SK-N-SH treated with all-trans-retinoic acid at 6 μM for 48 hours (cell line): ENCODE measurements around the gene ZNF660.
"Not testable (repeated sequence)": the region's sequence is repeated elsewhere in the genome, so short reads cannot be mapped to it uniquely, and the experiment has no call there.

Experiments used
- ARNTL ChIP-seq: fragments of 450-650 bp; formaldehyde crosslinking; IDR thresholded peaks from 2 replicates; pipeline ENCODE4 v1.5.0; 2020; ENCODE audit warnings: low read depth, mild to moderate bottlenecking, moderate library complexity, borderline replicate concordance
- BACH2 ChIP-seq: fragments of 250-450 bp; sonication (Bioruptor Pico); IDR thresholded peaks from 2 replicates; pipeline ENCODE4 v1.9.0; 2021; ENCODE audit warnings: mild to moderate bottlenecking, borderline replicate concordance
- ISL1 ChIP-seq: fragments of 250-450 bp; sonication (Bioruptor Pico); IDR thresholded peaks from 2 replicates; pipeline ENCODE4 v2.1.2; 2022; ENCODE audit warnings: mild to moderate bottlenecking, moderate library complexity
- RARB ChIP-seq: fragments of 250-450 bp; sonication (Bioruptor Pico); IDR thresholded peaks from 2 replicates; pipeline ENCODE4 v1.8.0; 2021; ENCODE audit warnings: mild to moderate bottlenecking, moderate library complexity
- TCF4 ChIP-seq: fragments of 250-450 bp; sonication (Bioruptor Pico); IDR thresholded peaks from 2 replicates; pipeline ENCODE4 v1.8.0; 2021; ENCODE audit warnings: mild to moderate bottlenecking, moderate library complexity, borderline replicate concordance
- TF ChIP-seq, protein P1 (sequence below): fragments of 250-450 bp; sonication (Bioruptor Pico); IDR thresholded peaks from 2 replicates; pipeline ENCODE4 v1.8.0; 2020; ENCODE audit warnings: mild to moderate bottlenecking, moderate library complexity, borderline replicate concordance
- TF ChIP-seq, protein P2 (sequence below): fragments of 250-450 bp; sonication (Bioruptor Pico); IDR thresholded peaks from 2 replicates; pipeline ENCODE4 v1.8.0; 2021; ENCODE audit warnings: low read depth, mild to moderate bottlenecking, moderate library complexity, borderline replicate concordance
- TF ChIP-seq, protein P3 (sequence below): fragments of 250-450 bp; sonication (Bioruptor Pico); IDR thresholded peaks from 2 replicates; pipeline ENCODE4 v1.5.0; 2020; ENCODE audit warnings: mild to moderate bottlenecking, moderate library complexity
- TF ChIP-seq, protein P4 (sequence below): fragments of 250-450 bp; sonication (Bioruptor Pico); IDR thresholded peaks from 2 replicates; pipeline ENCODE4 v1.5.1; 2021; ENCODE audit warnings: mild to moderate bottlenecking, moderate library complexity

DNA sequence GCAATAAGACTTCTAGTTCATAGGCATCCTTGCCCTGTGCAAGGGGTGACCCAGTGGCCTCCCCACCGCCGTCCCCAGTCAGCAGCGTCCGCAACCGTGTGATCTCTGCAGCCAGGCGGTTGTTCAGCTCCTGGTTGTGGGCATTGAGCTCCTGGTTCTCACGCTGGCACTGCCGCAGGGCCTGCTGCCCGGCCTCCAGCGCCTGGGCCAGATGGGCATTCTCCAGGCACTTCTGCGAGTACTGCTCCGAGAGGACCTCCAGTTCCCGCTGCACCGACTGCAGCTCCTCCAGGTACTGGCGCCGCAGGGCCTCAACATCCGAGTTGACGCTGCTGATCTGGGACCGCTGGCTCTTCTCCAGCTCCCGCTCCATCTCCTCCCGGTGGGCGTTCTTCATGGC is 6.4 kb upstream of the ZNF660 start:
- TF ChIP-seq, protein P1, sequence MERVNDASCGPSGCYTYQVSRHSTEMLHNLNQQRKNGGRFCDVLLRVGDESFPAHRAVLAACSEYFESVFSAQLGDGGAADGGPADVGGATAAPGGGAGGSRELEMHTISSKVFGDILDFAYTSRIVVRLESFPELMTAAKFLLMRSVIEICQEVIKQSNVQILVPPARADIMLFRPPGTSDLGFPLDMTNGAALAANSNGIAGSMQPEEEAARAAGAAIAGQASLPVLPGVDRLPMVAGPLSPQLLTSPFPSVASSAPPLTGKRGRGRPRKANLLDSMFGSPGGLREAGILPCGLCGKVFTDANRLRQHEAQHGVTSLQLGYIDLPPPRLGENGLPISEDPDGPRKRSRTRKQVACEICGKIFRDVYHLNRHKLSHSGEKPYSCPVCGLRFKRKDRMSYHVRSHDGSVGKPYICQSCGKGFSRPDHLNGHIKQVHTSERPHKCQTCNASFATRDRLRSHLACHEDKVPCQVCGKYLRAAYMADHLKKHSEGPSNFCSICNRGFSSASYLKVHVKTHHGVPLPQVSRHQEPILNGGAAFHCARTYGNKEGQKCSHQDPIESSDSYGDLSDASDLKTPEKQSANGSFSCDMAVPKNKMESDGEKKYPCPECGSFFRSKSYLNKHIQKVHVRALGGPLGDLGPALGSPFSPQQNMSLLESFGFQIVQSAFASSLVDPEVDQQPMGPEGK (CRISPR knock-in tag): not testable (repeated sequence)
- TF ChIP-seq TCF4; RARB; ISL1 (CRISPR knock-in tag); BACH2 (CRISPR knock-in tag); ARNTL (CRISPR knock-in tag): not testable (repeated sequence)
- TF ChIP-seq, protein P2, sequence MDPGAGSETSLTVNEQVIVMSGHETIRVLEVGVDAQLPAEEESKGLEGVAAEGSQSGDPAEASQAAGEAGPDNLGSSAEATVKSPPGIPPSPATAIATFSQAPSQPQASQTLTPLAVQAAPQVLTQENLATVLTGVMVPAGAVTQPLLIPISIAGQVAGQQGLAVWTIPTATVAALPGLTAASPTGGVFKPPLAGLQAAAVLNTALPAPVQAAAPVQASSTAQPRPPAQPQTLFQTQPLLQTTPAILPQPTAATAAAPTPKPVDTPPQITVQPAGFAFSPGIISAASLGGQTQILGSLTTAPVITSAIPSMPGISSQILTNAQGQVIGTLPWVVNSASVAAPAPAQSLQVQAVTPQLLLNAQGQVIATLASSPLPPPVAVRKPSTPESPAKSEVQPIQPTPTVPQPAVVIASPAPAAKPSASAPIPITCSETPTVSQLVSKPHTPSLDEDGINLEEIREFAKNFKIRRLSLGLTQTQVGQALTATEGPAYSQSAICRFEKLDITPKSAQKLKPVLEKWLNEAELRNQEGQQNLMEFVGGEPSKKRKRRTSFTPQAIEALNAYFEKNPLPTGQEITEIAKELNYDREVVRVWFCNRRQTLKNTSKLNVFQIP: not testable (repeated sequence)
- TF ChIP-seq, protein P3, sequence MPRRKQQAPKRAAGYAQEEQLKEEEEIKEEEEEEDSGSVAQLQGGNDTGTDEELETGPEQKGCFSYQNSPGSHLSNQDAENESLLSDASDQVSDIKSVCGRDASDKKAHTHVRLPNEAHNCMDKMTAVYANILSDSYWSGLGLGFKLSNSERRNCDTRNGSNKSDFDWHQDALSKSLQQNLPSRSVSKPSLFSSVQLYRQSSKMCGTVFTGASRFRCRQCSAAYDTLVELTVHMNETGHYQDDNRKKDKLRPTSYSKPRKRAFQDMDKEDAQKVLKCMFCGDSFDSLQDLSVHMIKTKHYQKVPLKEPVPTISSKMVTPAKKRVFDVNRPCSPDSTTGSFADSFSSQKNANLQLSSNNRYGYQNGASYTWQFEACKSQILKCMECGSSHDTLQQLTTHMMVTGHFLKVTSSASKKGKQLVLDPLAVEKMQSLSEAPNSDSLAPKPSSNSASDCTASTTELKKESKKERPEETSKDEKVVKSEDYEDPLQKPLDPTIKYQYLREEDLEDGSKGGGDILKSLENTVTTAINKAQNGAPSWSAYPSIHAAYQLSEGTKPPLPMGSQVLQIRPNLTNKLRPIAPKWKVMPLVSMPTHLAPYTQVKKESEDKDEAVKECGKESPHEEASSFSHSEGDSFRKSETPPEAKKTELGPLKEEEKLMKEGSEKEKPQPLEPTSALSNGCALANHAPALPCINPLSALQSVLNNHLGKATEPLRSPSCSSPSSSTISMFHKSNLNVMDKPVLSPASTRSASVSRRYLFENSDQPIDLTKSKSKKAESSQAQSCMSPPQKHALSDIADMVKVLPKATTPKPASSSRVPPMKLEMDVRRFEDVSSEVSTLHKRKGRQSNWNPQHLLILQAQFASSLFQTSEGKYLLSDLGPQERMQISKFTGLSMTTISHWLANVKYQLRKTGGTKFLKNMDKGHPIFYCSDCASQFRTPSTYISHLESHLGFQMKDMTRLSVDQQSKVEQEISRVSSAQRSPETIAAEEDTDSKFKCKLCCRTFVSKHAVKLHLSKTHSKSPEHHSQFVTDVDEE (CRISPR knock-in tag): not testable (repeated sequence)
- TF ChIP-seq, protein P4, sequence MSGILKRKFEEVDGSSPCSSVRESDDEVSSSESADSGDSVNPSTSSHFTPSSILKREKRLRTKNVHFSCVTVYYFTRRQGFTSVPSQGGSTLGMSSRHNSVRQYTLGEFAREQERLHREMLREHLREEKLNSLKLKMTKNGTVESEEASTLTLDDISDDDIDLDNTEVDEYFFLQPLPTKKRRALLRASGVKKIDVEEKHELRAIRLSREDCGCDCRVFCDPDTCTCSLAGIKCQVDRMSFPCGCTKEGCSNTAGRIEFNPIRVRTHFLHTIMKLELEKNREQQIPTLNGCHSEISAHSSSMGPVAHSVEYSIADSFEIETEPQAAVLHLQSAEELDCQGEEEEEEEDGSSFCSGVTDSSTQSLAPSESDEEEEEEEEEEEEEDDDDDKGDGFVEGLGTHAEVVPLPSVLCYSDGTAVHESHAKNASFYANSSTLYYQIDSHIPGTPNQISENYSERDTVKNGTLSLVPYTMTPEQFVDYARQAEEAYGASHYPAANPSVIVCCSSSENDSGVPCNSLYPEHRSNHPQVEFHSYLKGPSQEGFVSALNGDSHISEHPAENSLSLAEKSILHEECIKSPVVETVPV (CRISPR knock-in tag): not testable (repeated sequence)
